GM20000 (cell line): Measurements from ENCODE around the gene DUSP12.

Experiments
- DNase-seq: peaks from one replicate; pipeline ENCODE4 v3.0.0; 2012; ENCODE audit warnings: low spot score
- CTCF ChIP-seq: IDR thresholded peaks from 2 replicates; pipeline ENCODE4 v1.5.1; 2012; ENCODE audit warnings: mild to moderate bottlenecking, control low read depth; ENCODE audit errors: extremely low read depth, missing control alignments

DUSP12 gene

GRCh38 chr1:161749509-161750407, at the start of gene DUSP12:
TSS of gene DUSP12 (plus strand) at chr1:161749786. CDS start at chr1:161749802, 16 bp downstream.
- DNase-seq: peak; percentile 83
- peak; percentile 37 for TF ChIP-seq CTCF

GRCh38 chr1:161702250-161702649, 47.3 kb upstream of the DUSP12 start:
- no peak for TF ChIP-seq CTCF
- DNase-seq: no peak

GRCh38 chr1:161705537-161705936, 44.0 kb upstream of the DUSP12 start:
- no peak for TF ChIP-seq CTCF
- peak; percentile 23 for DNase-seq

GRCh38 chr1:161706113-161706481, 43.5 kb upstream of the DUSP12 start:
- no peak for TF ChIP-seq CTCF
- no peak for DNase-seq

- peak; percentile 68 for DNase-seq
- TF ChIP-seq CTCF: no peak
Measured at GRCh38 chr1:161706482-161707347, 42.9 kb upstream of the DUSP12 start, which contains the start of gene FCRLA. TSS of gene FCRLA (plus strand) at chr1:161707229. CDS start at chr1:161707265, 36 bp downstream.

GRCh38 chr1:161707503-161707902, 42.1 kb upstream of the DUSP12 start:
- TF ChIP-seq CTCF: no peak
- DNase-seq: no peak

GRCh38 chr1:161709373-161709772, 40.2 kb upstream of the DUSP12 start:
- DNase-seq: no peak
- no peak for TF ChIP-seq CTCF
